SU-DHL-6 (cell line): ENCODE results near the gene KRT2.

Experiments used
- H2AFZ ChIP-seq: fragments of 200-600 bp; sonication (generic); 2 replicates; pipeline ENCODE4 v1.6.1; 2014; ENCODE audit warnings: low read depth, mild to moderate bottlenecking, moderate library complexity, mixed read lengths, antibody characterized with exemption, low read length; ENCODE audit not compliant: severe bottlenecking
- H3F3A ChIP-seq: fragments of 200-600 bp; shearing (Covaris generic); 2 replicates; pipeline ENCODE4 v1.6.0; 2016; ENCODE audit warnings: antibody characterized with exemption, mild to moderate bottlenecking; ENCODE audit not compliant: insufficient read depth
- H3K27ac ChIP-seq: fragments of 200-600 bp; sonication (generic); 2 replicates; pipeline ENCODE4 v1.5.1; 2016; ENCODE audit warnings: low read depth, mild to moderate bottlenecking, low read length, moderate library complexity, mixed read lengths
- H3K27me3 ChIP-seq: fragments of 200-600 bp; sonication (generic), shearing (Covaris generic); 2 replicates; pipeline ENCODE4 v1.6.0; 2014; ENCODE audit warnings: mild to moderate bottlenecking, low read length
- H3K36me3 ChIP-seq: fragments of 200-600 bp; sonication (generic); 2 replicates; pipeline ENCODE4 v1.6.1; 2014; ENCODE audit warnings: mild to moderate bottlenecking, low read length, mixed read lengths
- H3K4me2 ChIP-seq: fragments of 300-600, 200-600 bp; shearing (Covaris generic), sonication (generic); 2 replicates; pipeline ENCODE4 v1.6.0; 2014; ENCODE audit warnings: low read length, low read depth, mild to moderate bottlenecking; ENCODE audit not compliant: poor library complexity, severe bottlenecking
- H3K4me3 ChIP-seq: fragments of 200-600 bp; sonication (generic); 2 replicates; pipeline ENCODE4 v1.5.1; 2014; ENCODE audit warnings: antibody characterized with exemption, low read length, mild to moderate bottlenecking, mixed read lengths; ENCODE audit not compliant: insufficient read depth, poor library complexity, severe bottlenecking
- H3K79me2 ChIP-seq: fragments of 200-600 bp; sonication (generic); 2 replicates; pipeline ENCODE4 v1.6.1; 2014; ENCODE audit warnings: mild to moderate bottlenecking, low read length, moderate library complexity; ENCODE audit not compliant: insufficient read depth
- H3K9ac ChIP-seq: fragments of 200-600 bp; sonication (generic); 2 replicates; pipeline ENCODE4 v1.7.0; 2014; ENCODE audit warnings: mild to moderate bottlenecking, low read length
- H3K9me2 ChIP-seq: fragments of 200-600 bp; sonication (generic); replicated peaks from 2 replicates; pipeline ENCODE4 v1.6.1; 2014; ENCODE audit warnings: low read length; ENCODE audit not compliant: insufficient read depth
- H3K9me3 ChIP-seq: fragments of 200-600 bp; sonication (generic); 2 replicates; pipeline ENCODE4 v1.6.1; 2014; ENCODE audit warnings: low read length, mixed read lengths; ENCODE audit not compliant: insufficient read depth
- H4K20me1 ChIP-seq: fragments of 200-600 bp; sonication (generic); 2 replicates; pipeline ENCODE4 v1.6.1; 2014; ENCODE audit warnings: low read depth, mild to moderate bottlenecking, antibody characterized with exemption, low read length, moderate library complexity, mixed read lengths
- CTCF ChIP-seq: fragments of 200-600 bp; sonication (generic); IDR thresholded peaks from one replicate; pipeline ENCODE4 v1.5.1; 2017; ENCODE audit warnings: antibody characterized with exemption, mild to moderate bottlenecking, low read length, moderate library complexity; ENCODE audit not compliant: insufficient read depth, poor library complexity, severe bottlenecking
- EZH2phosphoT487 ChIP-seq: fragments of 200-600 bp; sonication (generic), shearing (Covaris generic); conservative IDR thresholded peaks from 2 replicates; pipeline ENCODE4 v1.6.1; 2018; ENCODE audit warnings: mild to moderate bottlenecking, antibody characterized with exemption, low read length, moderate library complexity, mixed read lengths

Gene KRT2

GRCh38 chr12:52689239-52689638 lies 37.2 kb upstream of the KRT2 start:
- H2AFZ ChIP-seq: no peak overlapping the region
- TF ChIP-seq CTCF (no peak), EZH2phosphoT487 (no peak)
- H4K20me1 ChIP-seq: no peaks in the 10 kb centered on the region
- H3K4me3 ChIP-seq: no peak overlapping the region
- no peaks in the 10 kb centered on the region for H3K27me3 ChIP-seq
- no peaks in the 10 kb centered on the region for H3F3A ChIP-seq
- no peaks in the 10 kb centered on the region for H3K9me2 ChIP-seq
- no peak overlapping the region for H3K9ac ChIP-seq
- no peak overlapping the region for H3K4me2 ChIP-seq
- no peak overlapping the region for H3K27ac ChIP-seq
- no peaks in the 10 kb centered on the region for H3K36me3 ChIP-seq
- no peaks in the 10 kb centered on the region for H3K79me2 ChIP-seq
- H3K9me3 ChIP-seq: no peaks in the 10 kb centered on the region

GRCh38 chr12:52688481-52688880 lies 36.5 kb upstream of the KRT2 start:
- H4K20me1 ChIP-seq: no peaks in the 10 kb centered on the region
- H3K9me2 ChIP-seq: no peaks in the 10 kb centered on the region
- no peaks in the 10 kb centered on the region for H3K36me3 ChIP-seq
- TF ChIP-seq CTCF (no peak), EZH2phosphoT487 (no peak)
- H3K4me2 ChIP-seq: no peak overlapping the region
- H3K27me3 ChIP-seq: no peaks in the 10 kb centered on the region
- H3K79me2 ChIP-seq: no peaks in the 10 kb centered on the region
- H3K9ac ChIP-seq: no peak overlapping the region
- no peak overlapping the region for H2AFZ ChIP-seq
- H3K4me3 ChIP-seq: no peak overlapping the region
- H3K9me3 ChIP-seq: no peaks in the 10 kb centered on the region
- no peaks in the 10 kb centered on the region for H3F3A ChIP-seq
- no peak overlapping the region for H3K27ac ChIP-seq

- Histone ChIP-seq H3K36me3 (no peaks in the 10 kb centered on the region), H3K9me3 (no peaks in the 10 kb centered on the region), H3K27me3 (no peaks in the 10 kb centered on the region), H3K9me2 (no peaks in the 10 kb centered on the region), H3K4me3 (no peak overlapping the region), H3F3A (no peaks in the 10 kb centered on the region), H3K9ac (no peak overlapping the region), H3K79me2 (no peaks in the 10 kb centered on the region), H3K4me2 (no peak overlapping the region), H4K20me1 (no peaks in the 10 kb centered on the region), H3K27ac (no peak overlapping the region), H2AFZ (no peak overlapping the region)
- TF ChIP-seq EZH2phosphoT487: no peak
- no peak for TF ChIP-seq CTCF
Observed at GRCh38 chr12:52687497-52688385, 35.7 kb upstream of the KRT2 start.
